ENCODE data around the gene ZBED4. TPM values are rescaled to one million over a fixed set of nuclear protein-coding genes. Genes with fewer than 3 reads are reported as not detected.
A peak's percentile ranks its signal among the peaks of the same experiment; 100 is the strongest.

The ZBED4 gene
- total and polyA plus RNA-seq, 2 of the 13 experiments (the other 11 are each of a cell fraction or from before 2014, with no cell fraction given), result 5.4 to 9.6 TPM

- TF ChIP-seq THAP9 (CRISPR knock-in tag; IDR thresholded peaks at IDR 0.05; ENCODE audit: borderline replicate concordance), result no peak
- TF ChIP-seq TGIF2 (CRISPR knock-in tag; IDR thresholded peaks at IDR 0.05), result 0 out of 2 replicates have a peak, but pooled peaks have one; percentile 28
- no peak for TF ChIP-seq HOXA9 (CRISPR knock-in tag; IDR thresholded peaks at IDR 0.05; ENCODE audit: borderline replicate concordance)
- 0 out of 2 replicates have a peak, but pooled peaks have one; percentile 51 for TF ChIP-seq CBFB (CRISPR knock-in tag; IDR thresholded peaks at IDR 0.05)
- TF ChIP-seq BHLHE40 (IDR thresholded peaks at IDR 0.05; ENCODE audit: low read length), result peak; percentile 92
- no peak for TF ChIP-seq ZNF280D (CRISPR knock-in tag; IDR thresholded peaks at IDR 0.05)
- TF ChIP-seq MIER3 (CRISPR knock-in tag; IDR thresholded peaks at IDR 0.05; ENCODE audit: borderline replicate concordance), result peak; percentile 68
- peak; percentile 39 for TF ChIP-seq MED8 (CRISPR knock-in tag; IDR thresholded peaks at IDR 0.05; ENCODE audit: insufficient replicate concordance)
- TF ChIP-seq, protein P1, sequence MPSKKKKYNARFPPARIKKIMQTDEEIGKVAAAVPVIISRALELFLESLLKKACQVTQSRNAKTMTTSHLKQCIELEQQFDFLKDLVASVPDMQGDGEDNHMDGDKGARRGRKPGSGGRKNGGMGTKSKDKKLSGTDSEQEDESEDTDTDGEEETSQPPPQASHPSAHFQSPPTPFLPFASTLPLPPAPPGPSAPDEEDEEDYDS (CRISPR knock-in tag; IDR thresholded peaks at IDR 0.05), result peak; percentile 52; the same call in 1 of the 2 replicates
- peak; percentile 58; the same call in 1 of the 2 replicates for TF ChIP-seq FOXO1 (CRISPR knock-in tag; IDR thresholded peaks at IDR 0.05)
- TF ChIP-seq, protein P2, sequence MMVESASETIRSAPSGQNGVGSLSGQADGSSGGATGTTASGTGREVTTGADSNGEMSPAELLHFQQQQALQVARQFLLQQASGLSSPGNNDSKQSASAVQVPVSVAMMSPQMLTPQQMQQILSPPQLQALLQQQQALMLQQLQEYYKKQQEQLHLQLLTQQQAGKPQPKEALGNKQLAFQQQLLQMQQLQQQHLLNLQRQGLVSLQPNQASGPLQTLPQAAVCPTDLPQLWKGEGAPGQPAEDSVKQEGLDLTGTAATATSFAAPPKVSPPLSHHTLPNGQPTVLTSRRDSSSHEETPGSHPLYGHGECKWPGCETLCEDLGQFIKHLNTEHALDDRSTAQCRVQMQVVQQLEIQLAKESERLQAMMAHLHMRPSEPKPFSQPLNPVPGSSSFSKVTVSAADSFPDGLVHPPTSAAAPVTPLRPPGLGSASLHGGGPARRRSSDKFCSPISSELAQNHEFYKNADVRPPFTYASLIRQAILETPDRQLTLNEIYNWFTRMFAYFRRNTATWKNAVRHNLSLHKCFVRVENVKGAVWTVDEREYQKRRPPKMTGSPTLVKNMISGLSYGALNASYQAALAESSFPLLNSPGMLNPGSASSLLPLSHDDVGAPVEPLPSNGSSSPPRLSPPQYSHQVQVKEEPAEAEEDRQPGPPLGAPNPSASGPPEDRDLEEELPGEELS (CRISPR knock-in tag; IDR thresholded peaks at IDR 0.05), result peak; percentile 81
- 0 out of 2 replicates have a peak, but pooled peaks have one; percentile 51 for TF ChIP-seq KLF12 (CRISPR knock-in tag; IDR thresholded peaks at IDR 0.05; ENCODE audit: borderline replicate concordance)
- no peak for TF ChIP-seq ZNF713 (CRISPR knock-in tag; IDR thresholded peaks at IDR 0.05)
- TF ChIP-seq ZNF850 (CRISPR knock-in tag; conservative IDR thresholded peaks at IDR 0.05), result no peak
- TF ChIP-seq, protein P3, sequence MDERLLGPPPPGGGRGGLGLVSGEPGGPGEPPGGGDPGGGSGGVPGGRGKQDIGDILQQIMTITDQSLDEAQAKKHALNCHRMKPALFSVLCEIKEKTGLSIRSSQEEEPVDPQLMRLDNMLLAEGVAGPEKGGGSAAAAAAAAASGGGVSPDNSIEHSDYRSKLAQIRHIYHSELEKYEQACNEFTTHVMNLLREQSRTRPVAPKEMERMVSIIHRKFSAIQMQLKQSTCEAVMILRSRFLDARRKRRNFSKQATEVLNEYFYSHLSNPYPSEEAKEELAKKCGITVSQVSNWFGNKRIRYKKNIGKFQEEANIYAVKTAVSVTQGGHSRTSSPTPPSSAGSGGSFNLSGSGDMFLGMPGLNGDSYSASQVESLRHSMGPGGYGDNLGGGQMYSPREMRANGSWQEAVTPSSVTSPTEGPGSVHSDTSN (CRISPR knock-in tag; IDR thresholded peaks at IDR 0.05), result no peak
- 0 out of 2 replicates have a peak, but pooled peaks have one; percentile 32 for TF ChIP-seq PITX1 (CRISPR knock-in tag; IDR thresholded peaks at IDR 0.05)
- TF ChIP-seq ZNF468 (CRISPR knock-in tag; IDR thresholded peaks at IDR 0.05), result no peak
- TF ChIP-seq IRF2 (CRISPR knock-in tag; IDR thresholded peaks at IDR 0.05), result peak; percentile 59; the same call in 1 of the 2 replicates
- TF ChIP-seq GZF1 (CRISPR knock-in tag; IDR thresholded peaks at IDR 0.05), result no peak
These were observed 82.7 kb downstream of the ZBED4 start (continued) for GRCh38 chr22:49936018-49936972.

Data from HepG2 (cell line).